Glutamatergic neuron (in vitro differentiated cells): ENCODE results near the gene BCAR3. TPM values are rescaled to one million over a fixed set of nuclear protein-coding genes. Genes with fewer than 3 reads are reported as not detected.

ENCODE experiments used
- DNase-seq: peaks from one replicate; pipeline ENCODE4 v3.0.0; 2022
- H3K27ac Mint-ChIP-seq: one replicate; pipeline ENCODE4 v1.8.0; 2020; ENCODE audit warnings: mild to moderate bottlenecking, mixed read lengths, inconsistent platforms; ENCODE audit not compliant: unreplicated experiment
- H3K27me3 Mint-ChIP-seq: one replicate; pipeline ENCODE4 v1.8.0; 2020; ENCODE audit warnings: mild to moderate bottlenecking, moderate library complexity, mixed read lengths, inconsistent platforms; ENCODE audit not compliant: unreplicated experiment
- H3K36me3 Mint-ChIP-seq: one replicate; pipeline ENCODE4 v1.8.0; 2020; ENCODE audit warnings: mild to moderate bottlenecking, mixed read lengths, inconsistent platforms; ENCODE audit not compliant: unreplicated experiment
- H3K4me1 Mint-ChIP-seq: one replicate; pipeline ENCODE4 v1.8.0; 2020; ENCODE audit warnings: mild to moderate bottlenecking, low read depth, mixed read lengths, inconsistent platforms; ENCODE audit not compliant: unreplicated experiment
- H3K4me3 Mint-ChIP-seq: one replicate; pipeline ENCODE4 v1.8.0; 2020; ENCODE audit warnings: mild to moderate bottlenecking, mixed read lengths, inconsistent platforms; ENCODE audit not compliant: unreplicated experiment
- H3K9me3 Mint-ChIP-seq: one replicate; pipeline ENCODE4 v1.8.0; 2020; ENCODE audit warnings: mild to moderate bottlenecking, moderate library complexity, mixed read lengths, inconsistent platforms; ENCODE audit not compliant: unreplicated experiment
- CTCF ChIP-seq: fragments of 200-600 bp; sonication (generic); IDR thresholded peaks from one replicate; pipeline ENCODE4 v1.5.0; 2021; ENCODE audit not compliant: partially characterized antibody, unreplicated experiment
- total RNA-seq: library from RNA; stranded (reverse); fragmentation: NEBNext Ultra II Directional; extraction: Animal tissue kit (Norgen Biotek cat#: 25700); gene quantifications from one replicate; pipeline ENCODE4 v1.2.1, GENCODE V29; 2021; ENCODE audit not compliant: unreplicated experiment

Gene BCAR3
- total RNA-seq, 1 donor from 2014 or later: 12.8 TPM

DNA sequence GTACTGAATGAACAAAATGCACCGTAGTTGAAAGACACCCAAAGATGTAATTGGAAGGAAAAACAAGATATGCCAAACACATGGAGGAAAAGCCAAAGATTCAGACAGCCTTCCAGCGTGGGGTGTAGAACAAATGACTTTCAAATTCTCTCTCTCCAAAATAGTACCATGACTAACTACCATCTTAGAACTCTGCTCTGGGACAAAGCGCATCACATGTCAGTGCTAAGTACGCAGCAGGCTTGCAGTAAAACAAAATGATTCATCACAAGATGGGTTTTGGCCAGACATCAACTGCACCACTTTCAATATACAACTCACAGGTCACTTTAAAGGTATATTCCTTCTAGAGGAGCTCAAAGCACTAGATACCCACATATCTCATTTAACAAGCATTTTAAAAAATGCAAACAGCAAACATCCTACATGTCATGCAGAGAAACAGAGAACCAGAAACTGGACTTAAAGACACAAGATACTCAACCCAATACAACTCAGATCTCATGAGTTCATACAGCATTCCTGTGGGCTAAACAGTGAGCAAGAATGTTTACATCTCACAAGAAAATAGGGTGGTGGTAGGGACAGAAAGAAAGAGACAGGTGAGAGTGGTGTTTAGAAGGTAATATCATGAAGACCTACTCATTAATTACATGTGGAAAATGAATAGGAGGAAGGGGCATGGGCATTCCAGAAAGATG lies 75.7 kb downstream of the BCAR3 start:
- no peak for DNase-seq
- peaks cover 71% of the 10 kb centered on the region for H3K4me1 Mint-ChIP-seq
- TF ChIP-seq CTCF: no peak
- no peak overlapping the region for H3K27ac Mint-ChIP-seq
- H3K27me3 Mint-ChIP-seq: peaks cover 23% of the 10 kb centered on the region
- peaks cover 37% of the 10 kb centered on the region for H3K9me3 Mint-ChIP-seq
- H3K4me3 Mint-ChIP-seq: no peak overlapping the region
- H3K36me3 Mint-ChIP-seq: peaks cover 19% of the 10 kb centered on the region

DNA sequence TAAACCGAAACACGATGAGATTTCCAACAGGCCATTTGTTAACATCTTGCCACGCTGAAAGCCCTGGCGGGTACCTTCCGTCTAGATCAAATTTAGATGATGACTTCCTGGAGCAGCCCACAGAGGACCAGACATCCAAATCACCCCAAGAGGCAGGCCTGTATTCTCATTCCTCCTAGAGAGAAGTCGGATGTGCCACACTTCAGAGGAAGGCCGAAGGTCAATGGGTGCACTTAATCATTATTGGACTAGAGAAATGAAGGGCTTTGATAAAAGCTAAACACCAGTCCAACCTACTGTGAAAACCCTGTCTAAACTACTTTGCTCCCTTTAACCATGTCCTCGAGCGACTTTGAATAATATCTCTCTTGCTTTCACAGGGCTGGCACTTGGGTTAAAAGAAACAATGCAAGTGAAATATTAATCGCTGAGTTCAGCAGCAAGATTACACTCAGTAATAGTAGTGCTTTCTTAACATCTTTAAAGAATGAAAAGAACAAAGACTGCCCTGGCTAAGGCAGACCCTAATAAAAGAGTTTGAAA lies 76.5 kb downstream of the BCAR3 start:
- H3K27ac Mint-ChIP-seq: peak overlapping the region; percentile 96
- no peak for DNase-seq
- H3K36me3 Mint-ChIP-seq: peaks cover 19% of the 10 kb centered on the region
- H3K4me1 Mint-ChIP-seq: peaks cover 68% of the 10 kb centered on the region
- peaks cover 23% of the 10 kb centered on the region for H3K27me3 Mint-ChIP-seq
- TF ChIP-seq CTCF: no peak
- peak overlapping the region; percentile 61 for H3K4me3 Mint-ChIP-seq
- peaks cover 37% of the 10 kb centered on the region for H3K9me3 Mint-ChIP-seq

GRCh38 chr1:93604411-93604810 lies 77.2 kb downstream of the BCAR3 start:
- peaks cover 36% of the 10 kb centered on the region for H3K9me3 Mint-ChIP-seq
- H3K36me3 Mint-ChIP-seq: peaks cover 19% of the 10 kb centered on the region
- H3K4me1 Mint-ChIP-seq: peaks cover 68% of the 10 kb centered on the region
- no peak for DNase-seq
- H3K4me3 Mint-ChIP-seq: no peak overlapping the region
- peak overlapping the region; percentile 96 for H3K27ac Mint-ChIP-seq
- TF ChIP-seq CTCF: no peak
- H3K27me3 Mint-ChIP-seq: peaks cover 23% of the 10 kb centered on the region

- peaks cover 23% of the 10 kb centered on the region for H3K27me3 Mint-ChIP-seq
- H3K4me1 Mint-ChIP-seq: peaks cover 67% of the 10 kb centered on the region
- H3K4me3 Mint-ChIP-seq: peak overlapping the region; percentile 72
- peaks cover 37% of the 10 kb centered on the region for H3K9me3 Mint-ChIP-seq
- no peak for TF ChIP-seq CTCF
- H3K27ac Mint-ChIP-seq: peak overlapping the region; percentile 96
- peaks cover 19% of the 10 kb centered on the region for H3K36me3 Mint-ChIP-seq
- no peak for DNase-seq
Observed at GRCh38 chr1:93603601-93604000, 78.0 kb downstream of the BCAR3 start.

DNA sequence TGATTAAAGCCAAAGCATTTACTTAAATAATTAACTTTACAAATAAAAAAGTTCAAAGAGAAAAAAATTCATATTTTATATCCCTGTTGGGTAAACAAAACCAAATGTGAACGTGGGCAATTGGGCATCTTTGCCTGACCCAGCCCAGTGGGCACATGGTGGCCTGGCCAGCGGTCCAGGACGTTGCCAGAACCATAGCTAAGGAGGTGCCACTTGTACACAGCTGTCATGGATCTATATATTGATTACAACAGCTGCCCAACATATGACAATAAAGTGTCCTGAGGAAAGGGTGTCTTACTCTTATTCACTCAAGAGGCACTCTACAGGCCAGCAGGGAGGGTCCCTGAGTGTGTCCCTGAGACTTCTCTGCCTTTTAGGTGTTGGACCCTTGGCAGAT lies 78.5 kb downstream of the BCAR3 start:
- Mint-ChIP-seq H3K9me3 (peaks cover 37% of the 10 kb centered on the region), H3K27ac (peak overlapping the region; percentile 96), H3K36me3 (peaks cover 19% of the 10 kb centered on the region), H3K4me1 (peaks cover 66% of the 10 kb centered on the region), H3K27me3 (peaks cover 23% of the 10 kb centered on the region), H3K4me3 (peak overlapping the region; percentile 37)
- TF ChIP-seq CTCF: no peak
- peak; percentile 49 for DNase-seq
